GM18868 (cell line): Measurements from ENCODE around the gene STX11.
A peak's percentile ranks its signal among the peaks of the same experiment; 100 is the strongest.
"Not testable (repeated sequence)": the region's sequence is repeated elsewhere in the genome, so short reads cannot be mapped to it uniquely, and the experiment has no call there.

Experiments
- ATAC-seq: cut with Tn5 transposase; IDR thresholded peaks from one replicate; pipeline ENCODE4 v1.9.1; 2021; ENCODE audit warnings: mild to moderate bottlenecking, moderate library complexity; ENCODE audit not compliant: unreplicated experiment

Gene STX11

GRCh38 chr6:144149894-144150709, at the start of gene STX11:
STX11 (plus strand) TSS chr6:144150517; CDS start chr6:144186628, 36,111 bp downstream.
- ATAC-seq: peak; percentile 77

- ATAC-seq: no peak
Measured at GRCh38 chr6:144103026-144103563, 47.2 kb upstream of the STX11 start.

GRCh38 chr6:144104488-144104887, 45.8 kb upstream of the STX11 start:
- ATAC-seq: no peak

GRCh38 chr6:144104898-144105487, 45.3 kb upstream of the STX11 start:
- ATAC-seq: peak; percentile 94

GRCh38 chr6:144106206-144106605, 44.1 kb upstream of the STX11 start:
- no peak for ATAC-seq

- ATAC-seq: no peak
Measured at GRCh38 chr6:144110210-144110609, 40.1 kb upstream of the STX11 start.

GRCh38 chr6:144113366-144113765, 37.0 kb upstream of the STX11 start:
- ATAC-seq: no peak

GRCh38 chr6:144115219-144115618, 35.1 kb upstream of the STX11 start:
- ATAC-seq: no peak

GRCh38 chr6:144119376-144119775, 30.9 kb upstream of the STX11 start:
- ATAC-seq: no peak

- ATAC-seq: no peak
Measured at GRCh38 chr6:144122861-144123260, 27.5 kb upstream of the STX11 start.

GRCh38 chr6:144123421-144123820, 26.9 kb upstream of the STX11 start:
- no peak for ATAC-seq

- ATAC-seq: no peak
Measured at GRCh38 chr6:144123836-144124235, 26.5 kb upstream of the STX11 start.

GRCh38 chr6:144127097-144127496, 23.2 kb upstream of the STX11 start:
- no peak for ATAC-seq

GRCh38 chr6:144129469-144129868, 20.8 kb upstream of the STX11 start:
- no peak for ATAC-seq

GRCh38 chr6:144131248-144131709, 19.0 kb upstream of the STX11 start:
- peak; percentile 68 for ATAC-seq

GRCh38 chr6:144132167-144132690, 18.1 kb upstream of the STX11 start:
- ATAC-seq: not testable (repeated sequence)

- no peak for ATAC-seq
Measured at GRCh38 chr6:144133225-144133821, 17.0 kb upstream of the STX11 start.

- ATAC-seq: no peak
Measured at GRCh38 chr6:144134176-144134575, 16.1 kb upstream of the STX11 start.

GRCh38 chr6:144134737-144135136, 15.6 kb upstream of the STX11 start:
- ATAC-seq: no peak

- ATAC-seq: no peak
Measured at GRCh38 chr6:144138542-144138941, 11.8 kb upstream of the STX11 start.

GRCh38 chr6:144139817-144140216, 10.5 kb upstream of the STX11 start:
- no peak for ATAC-seq
